Measurements from ENCODE around the gene LRRC56.

Gene LRRC56

DNA sequence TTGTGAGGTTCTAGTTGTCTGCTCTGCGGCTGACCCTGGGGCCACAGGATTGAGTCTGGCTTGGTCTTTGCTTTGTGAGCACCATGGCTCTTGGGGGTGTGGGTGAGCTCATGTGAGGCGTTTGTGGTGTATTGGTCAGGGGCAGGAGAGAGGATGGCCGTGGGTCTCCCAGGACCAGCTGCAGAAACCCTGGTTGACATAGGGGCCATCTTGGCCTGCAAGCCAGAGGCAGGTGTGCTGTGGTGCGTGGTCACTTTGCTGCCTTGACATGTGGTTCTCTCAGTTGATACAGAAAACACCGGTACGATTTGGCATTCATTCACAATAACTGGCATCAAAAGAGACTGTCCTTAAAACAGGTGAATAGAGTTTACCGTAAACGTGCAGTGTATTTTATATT lies 50.2 kb downstream of the LRRC56 start:
- Histone ChIP-seq H3K4me1 (ENCODE audit: control extremely low read depth in 1 of 4, control insufficient read depth in 4 of 4, insufficient read depth in 4 of 4, low read length in 3 of 4) (peaks cover 0 to 4% (median 2%) of the 10 kb centered on the region in 4 experiments), H3K27ac (ENCODE audit: insufficient read depth in 1 of 2, low read depth in 1 of 2, low read length in 2 of 2, poor library complexity in 1 of 2, severe bottlenecking in 2 of 2) (no peak overlapping the region), H3K36me3 (ENCODE audit: control insufficient read depth in 4 of 4, insufficient read depth in 4 of 4, low read length in 3 of 4) (peaks cover 10 to 65% (median 49%) of the 10 kb centered on the region in 4 experiments), H3K9me3 (ENCODE audit: control extremely low read depth in 1 of 5, control insufficient read depth in 4 of 5, insufficient read depth in 2 of 5, low read depth in 1 of 5, low read length in 4 of 5) (no peaks in the 10 kb centered on the region), H3K4me3 (ENCODE audit: control insufficient read depth in 1 of 7, extremely low read depth in 1 of 7, insufficient read depth in 4 of 7, low read depth in 2 of 7, low read length in 6 of 7) (no peak overlapping the region), H3K27me3 (replicated peaks in 2 of 5; ENCODE audit: control insufficient read depth in 4 of 5, insufficient read depth in 5 of 5, low read length in 4 of 5) (no peaks in the 10 kb centered on the region)
- WGBS (ENCODE audit: insufficient coverage), result 95% methylated on average over 7 of the region's 8 CpGs
- ChIA-PET CTCF (interaction anchor here (1.0 kb wide), 1 partner anchor 17 kb away, joined by 4 read pairs; no protein-coding TSS in a partner anchor), POLR2A (interaction anchor here (0.9 kb wide), 1 partner anchor 25 kb away, joined by 3 read pairs; no protein-coding TSS in a partner anchor)
- DNase-seq, result no peak

DNA sequence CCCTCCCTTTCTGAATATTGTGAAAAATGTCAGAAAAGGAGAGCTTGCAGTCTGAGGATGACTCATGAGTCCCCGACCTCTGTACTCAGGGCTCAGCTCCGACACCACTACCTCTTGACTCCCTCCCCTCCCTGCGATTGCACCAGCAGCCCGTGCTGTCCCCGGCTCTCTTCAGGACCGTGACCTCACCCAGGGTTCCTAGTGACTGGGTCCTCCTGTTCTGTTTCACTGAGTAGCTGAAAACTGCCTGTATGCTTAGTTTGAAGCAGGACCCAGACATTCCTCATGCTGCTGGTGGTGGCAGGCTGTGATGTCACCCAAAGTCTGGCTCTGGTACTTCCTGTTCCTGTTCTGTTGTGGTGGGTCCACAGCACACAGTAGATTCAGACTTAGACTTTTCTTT lies 50.7 kb downstream of the LRRC56 start:
- POLR2A ChIA-PET, result interaction anchor here (0.9 kb wide), 1 partner anchor 25 kb away, joined by 3 read pairs; no protein-coding TSS in a partner anchor
- DNase-seq, result peak in 2 of 3 donors; percentile 61 to 72

DNA sequence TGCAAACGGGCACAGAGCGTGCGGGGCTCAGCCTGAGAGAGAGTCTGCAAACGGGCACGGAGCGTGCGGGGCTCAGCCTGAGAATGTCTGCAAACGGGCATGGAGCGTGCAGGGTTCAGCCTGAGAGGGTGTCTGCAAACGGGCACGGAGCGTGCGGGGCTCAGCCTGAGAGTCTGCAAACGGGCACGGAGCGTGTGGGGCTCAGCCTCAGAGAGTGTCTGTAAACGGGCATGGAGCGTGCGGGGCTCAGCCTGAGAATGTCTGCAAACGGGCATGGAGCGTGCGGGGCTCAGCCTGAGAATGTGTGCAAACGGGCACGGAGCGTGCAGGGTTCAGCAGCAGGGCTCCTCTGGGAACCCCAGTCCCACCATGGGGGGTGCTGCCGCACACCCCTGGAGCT lies 52.5 kb downstream of the LRRC56 start:
- no peak for DNase-seq
- no peaks in the 10 kb centered on the region for H3K9me3 ChIP-seq (ENCODE audit: control extremely low read depth in 1 of 5, control insufficient read depth in 4 of 5, insufficient read depth in 2 of 5, low read depth in 1 of 5, low read length in 4 of 5)
- ChIA-PET POLR2A (no interaction called here), CTCF (interaction anchor here (1.2 kb wide), 1 partner anchor 12 kb away, joined by 3 read pairs; no protein-coding TSS in a partner anchor)
- WGBS (ENCODE audit: insufficient coverage), result 96% methylated on average over 26 of the region's 26 CpGs
- H3K4me3 ChIP-seq (ENCODE audit: control insufficient read depth in 1 of 7, extremely low read depth in 1 of 7, insufficient read depth in 4 of 7, low read depth in 2 of 7, low read length in 6 of 7), result no peak overlapping the region
- H3K4me1 ChIP-seq (ENCODE audit: control extremely low read depth in 1 of 4, control insufficient read depth in 4 of 4, insufficient read depth in 4 of 4, low read length in 3 of 4), result peaks cover 0 to 4% (median 2%) of the 10 kb centered on the region in 4 experiments
- H3K27ac ChIP-seq (ENCODE audit: insufficient read depth in 1 of 2, low read depth in 1 of 2, low read length in 2 of 2, poor library complexity in 1 of 2, severe bottlenecking in 2 of 2), result no peak overlapping the region
- H3K27me3 ChIP-seq (replicated peaks in 2 of 5; ENCODE audit: control insufficient read depth in 4 of 5, insufficient read depth in 5 of 5, low read length in 4 of 5), result no peaks in the 10 kb centered on the region
- peaks cover 13 to 74% (median 58%) of the 10 kb centered on the region in 4 experiments for H3K36me3 ChIP-seq (ENCODE audit: control insufficient read depth in 4 of 4, insufficient read depth in 4 of 4, low read length in 3 of 4)

More for the DNA sequence above, 50.7 kb downstream of the LRRC56 start:
- Histone ChIP-seq H3K36me3 (ENCODE audit: control insufficient read depth in 4 of 4, insufficient read depth in 4 of 4, low read length in 3 of 4) (peaks cover 12 to 69% (median 52%) of the 10 kb centered on the region in 4 experiments), H3K4me3 (ENCODE audit: control insufficient read depth in 1 of 7, extremely low read depth in 1 of 7, insufficient read depth in 4 of 7, low read depth in 2 of 7, low read length in 6 of 7) (no peak overlapping the region), H3K9me3 (ENCODE audit: control extremely low read depth in 1 of 5, control insufficient read depth in 4 of 5, insufficient read depth in 2 of 5, low read depth in 1 of 5, low read length in 4 of 5) (no peaks in the 10 kb centered on the region), H3K27ac (ENCODE audit: insufficient read depth in 1 of 2, low read depth in 1 of 2, low read length in 2 of 2, poor library complexity in 1 of 2, severe bottlenecking in 2 of 2) (peak overlapping the region in 1 of 2 experiments; percentile 5), H3K4me1 (ENCODE audit: control extremely low read depth in 1 of 4, control insufficient read depth in 4 of 4, insufficient read depth in 4 of 4, low read length in 3 of 4) (peaks cover 0 to 4% (median 2%) of the 10 kb centered on the region in 4 experiments), H3K27me3 (replicated peaks in 2 of 5; ENCODE audit: control insufficient read depth in 4 of 5, insufficient read depth in 5 of 5, low read length in 4 of 5) (no peaks in the 10 kb centered on the region)
- 88% methylated on average over 5 of the region's 6 CpGs for WGBS (ENCODE audit: insufficient coverage)
- CTCF ChIA-PET, result interaction anchor here (1.0 kb wide), 1 partner anchor 17 kb away, joined by 4 read pairs; no protein-coding TSS in a partner anchor

DNA sequence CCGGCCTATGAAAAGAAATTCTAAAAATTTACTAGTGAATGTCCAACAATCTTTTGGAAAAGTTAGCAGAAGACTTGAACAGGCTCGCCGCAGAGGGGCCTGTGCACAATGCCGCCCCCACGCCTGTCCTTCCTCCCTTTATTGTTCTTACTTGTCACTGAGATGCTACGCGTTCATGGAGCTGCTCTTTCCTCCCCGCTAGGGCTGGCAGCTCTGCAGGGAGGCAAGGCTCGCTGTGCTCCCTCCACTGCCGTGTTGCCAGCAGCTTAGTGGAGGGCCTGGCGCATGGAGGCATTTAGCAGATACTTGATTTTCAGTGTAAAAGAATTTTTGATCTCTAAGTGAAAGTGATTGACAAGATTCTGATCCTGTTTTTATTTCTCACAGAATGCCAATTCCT lies 53.7 kb downstream of the LRRC56 start:
- Histone ChIP-seq H3K4me3 (ENCODE audit: control insufficient read depth in 1 of 7, extremely low read depth in 1 of 7, insufficient read depth in 4 of 7, low read depth in 2 of 7, low read length in 6 of 7) (no peak overlapping the region), H3K27ac (ENCODE audit: insufficient read depth in 1 of 2, low read depth in 1 of 2, low read length in 2 of 2, poor library complexity in 1 of 2, severe bottlenecking in 2 of 2) (no peak overlapping the region), H3K9me3 (ENCODE audit: control extremely low read depth in 1 of 5, control insufficient read depth in 4 of 5, insufficient read depth in 2 of 5, low read depth in 1 of 5, low read length in 4 of 5) (no peaks in the 10 kb centered on the region), H3K27me3 (replicated peaks in 2 of 5; ENCODE audit: control insufficient read depth in 4 of 5, insufficient read depth in 5 of 5, low read length in 4 of 5) (no peaks in the 10 kb centered on the region), H3K36me3 (ENCODE audit: control insufficient read depth in 4 of 4, insufficient read depth in 4 of 4, low read length in 3 of 4) (peaks cover 14 to 81% (median 65%) of the 10 kb centered on the region in 4 experiments), H3K4me1 (ENCODE audit: control extremely low read depth in 1 of 4, control insufficient read depth in 4 of 4, insufficient read depth in 4 of 4, low read length in 3 of 4) (peaks cover 0 to 5% (median 2%) of the 10 kb centered on the region in 4 experiments)
- ChIA-PET POLR2A (interaction anchor here (1.2 kb wide), 1 partner anchor 34 kb away, joined by 3 read pairs; no protein-coding TSS in a partner anchor), CTCF (interaction anchor here (1.0 to 1.4 kb wide), 2 partner anchors 13 to 21 kb away, joined by 3 to 4 read pairs; no protein-coding TSS in a partner anchor)
- WGBS (ENCODE audit: insufficient coverage), result 86% methylated on average over 10 of the region's 11 CpGs
- DNase-seq, result no peak

DNA sequence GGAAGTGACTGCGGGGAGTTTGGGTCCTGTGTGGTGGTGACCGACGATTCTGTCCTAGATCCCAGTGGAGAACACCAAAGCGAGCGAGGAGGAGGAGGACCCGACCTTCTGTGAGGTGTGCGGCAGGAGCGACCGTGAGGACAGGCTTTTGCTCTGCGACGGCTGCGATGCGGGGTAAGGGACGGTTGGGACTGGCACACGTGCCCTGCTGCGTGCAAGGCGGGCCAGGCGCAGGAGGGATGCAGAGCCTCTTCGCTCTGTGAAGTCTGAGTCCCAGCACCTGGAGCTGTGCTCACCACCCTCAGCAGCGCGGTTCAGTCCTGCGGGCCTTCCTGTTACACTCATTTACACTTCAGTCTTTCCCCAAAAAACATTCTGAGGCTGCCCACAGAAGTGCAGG lies 55.2 kb downstream of the LRRC56 start:
- peaks cover 0 to 16% (median 2%) of the 10 kb centered on the region in 4 experiments for H3K4me1 ChIP-seq (ENCODE audit: control extremely low read depth in 1 of 4, control insufficient read depth in 4 of 4, insufficient read depth in 4 of 4, low read length in 3 of 4)
- peaks cover 11 to 81% (median 66%) of the 10 kb centered on the region in 4 experiments for H3K36me3 ChIP-seq (ENCODE audit: control insufficient read depth in 4 of 4, insufficient read depth in 4 of 4, low read length in 3 of 4)
- DNase-seq, result no peak
- CTCF ChIA-PET, result no interaction called here
- H3K27ac ChIP-seq (ENCODE audit: insufficient read depth in 1 of 2, low read depth in 1 of 2, low read length in 2 of 2, poor library complexity in 1 of 2, severe bottlenecking in 2 of 2), result no peak overlapping the region
- no peaks in the 10 kb centered on the region for H3K9me3 ChIP-seq (ENCODE audit: control extremely low read depth in 1 of 5, control insufficient read depth in 4 of 5, insufficient read depth in 2 of 5, low read depth in 1 of 5, low read length in 4 of 5)
- POLR2A ChIA-PET, result interaction anchor here (0.6 to 1.2 kb wide), 2 partner anchors 24 to 33 kb away, joined by 3 read pairs; no protein-coding TSS in a partner anchor
- whole genome bisulfite sequencing (ENCODE audit: insufficient coverage), result 97% methylated on average over 20 of the region's 22 CpGs
- H3K27me3 ChIP-seq (replicated peaks in 2 of 5; ENCODE audit: control insufficient read depth in 4 of 5, insufficient read depth in 5 of 5, low read length in 4 of 5), result no peaks in the 10 kb centered on the region
- H3K4me3 ChIP-seq (ENCODE audit: control insufficient read depth in 1 of 7, extremely low read depth in 1 of 7, insufficient read depth in 4 of 7, low read depth in 2 of 7, low read length in 6 of 7), result no peak overlapping the region

DNA sequence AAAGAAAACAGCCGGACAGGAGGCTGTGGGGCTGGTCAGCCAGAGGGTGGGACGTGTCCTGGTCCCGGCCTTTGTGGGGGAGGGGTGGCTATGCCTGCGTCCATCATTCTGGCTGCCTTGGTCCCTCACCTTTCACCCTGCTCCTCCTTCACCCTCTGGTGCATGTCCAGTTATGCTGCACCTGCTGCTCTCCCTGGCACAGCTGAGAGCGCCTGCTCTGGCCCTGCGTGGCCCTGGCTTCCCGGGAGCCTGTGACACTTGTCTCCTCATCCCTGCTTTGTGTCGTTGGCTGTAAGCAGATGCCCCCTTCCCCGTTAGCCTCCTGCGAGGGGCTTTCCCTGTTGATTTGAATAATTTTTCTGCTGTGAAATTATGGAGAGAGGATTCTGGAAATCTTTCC lies 55.6 kb downstream of the LRRC56 start:
- no peaks in the 10 kb centered on the region for H3K27me3 ChIP-seq (replicated peaks in 2 of 5; ENCODE audit: control insufficient read depth in 4 of 5, insufficient read depth in 5 of 5, low read length in 4 of 5)
- POLR2A ChIA-PET, result interaction anchor here (0.6 kb wide), 1 partner anchor 23 kb away, joined by 3 read pairs; no protein-coding TSS in a partner anchor
- DNase-seq, result no peak
- H3K27ac ChIP-seq (ENCODE audit: insufficient read depth in 1 of 2, low read depth in 1 of 2, low read length in 2 of 2, poor library complexity in 1 of 2, severe bottlenecking in 2 of 2), result no peak overlapping the region
- WGBS (ENCODE audit: insufficient coverage), result 97% methylated on average over 6 of the region's 10 CpGs
- H3K36me3 ChIP-seq (ENCODE audit: control insufficient read depth in 4 of 4, insufficient read depth in 4 of 4, low read length in 3 of 4), result peaks cover 11 to 81% (median 65%) of the 10 kb centered on the region in 4 experiments
- no peak overlapping the region for H3K4me3 ChIP-seq (ENCODE audit: control insufficient read depth in 1 of 7, extremely low read depth in 1 of 7, insufficient read depth in 4 of 7, low read depth in 2 of 7, low read length in 6 of 7)
- CTCF ChIA-PET, result no interaction called here
- H3K4me1 ChIP-seq (ENCODE audit: control extremely low read depth in 1 of 4, control insufficient read depth in 4 of 4, insufficient read depth in 4 of 4, low read length in 3 of 4), result peaks cover 0 to 14% (median 2%) of the 10 kb centered on the region in 4 experiments
- no peaks in the 10 kb centered on the region for H3K9me3 ChIP-seq (ENCODE audit: control extremely low read depth in 1 of 5, control insufficient read depth in 4 of 5, insufficient read depth in 2 of 5, low read depth in 1 of 5, low read length in 4 of 5)

DNA sequence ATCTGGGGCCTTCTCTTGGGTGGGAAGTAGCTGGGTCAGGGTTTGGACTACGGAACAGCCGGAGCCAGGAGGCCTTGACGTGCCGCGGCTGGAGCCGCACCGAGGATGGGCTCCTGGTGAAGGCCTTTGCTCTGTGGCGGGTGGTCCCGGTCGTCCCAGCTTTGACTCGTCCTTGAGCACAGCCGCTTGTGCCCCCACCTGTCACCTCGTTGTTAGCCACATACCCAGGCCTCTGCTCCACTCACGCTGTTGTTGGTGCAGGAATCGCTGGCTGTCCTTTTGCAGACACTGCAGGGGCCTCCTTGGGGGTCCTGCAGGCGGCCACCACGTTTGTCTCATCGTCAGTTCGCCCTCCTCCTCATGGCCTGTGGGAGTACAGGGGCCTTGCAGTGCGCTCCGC lies 56.0 kb downstream of the LRRC56 start:
- no peak overlapping the region for H3K27ac ChIP-seq (ENCODE audit: insufficient read depth in 1 of 2, low read depth in 1 of 2, low read length in 2 of 2, poor library complexity in 1 of 2, severe bottlenecking in 2 of 2)
- H3K4me1 ChIP-seq (ENCODE audit: control extremely low read depth in 1 of 4, control insufficient read depth in 4 of 4, insufficient read depth in 4 of 4, low read length in 3 of 4), result peaks cover 0 to 12% (median 2%) of the 10 kb centered on the region in 4 experiments
- WGBS (ENCODE audit: insufficient coverage), result 99% methylated on average over 21 of the region's 21 CpGs
- H3K36me3 ChIP-seq (ENCODE audit: control insufficient read depth in 4 of 4, insufficient read depth in 4 of 4, low read length in 3 of 4), result peaks cover 13 to 83% (median 68%) of the 10 kb centered on the region in 4 experiments
- no peaks in the 10 kb centered on the region for H3K27me3 ChIP-seq (replicated peaks in 2 of 5; ENCODE audit: control insufficient read depth in 4 of 5, insufficient read depth in 5 of 5, low read length in 4 of 5)
- H3K4me3 ChIP-seq (ENCODE audit: control insufficient read depth in 1 of 7, extremely low read depth in 1 of 7, insufficient read depth in 4 of 7, low read depth in 2 of 7, low read length in 6 of 7), result no peak overlapping the region
- DNase-seq, result no peak
- ChIA-PET CTCF (no interaction called here), POLR2A (no interaction called here)
- H3K9me3 ChIP-seq (ENCODE audit: control extremely low read depth in 1 of 5, control insufficient read depth in 4 of 5, insufficient read depth in 2 of 5, low read depth in 1 of 5, low read length in 4 of 5), result no peaks in the 10 kb centered on the region
